Measurements from ENCODE around the gene NFKBIE. TPM values are rescaled to one million over a fixed set of nuclear protein-coding genes. Genes with fewer than 3 reads are reported as not detected.

NFKBIE gene
- total and polyA plus RNA-seq, 9 of the 15 experiments (the other 6 are each of a cell fraction or from before 2014, with no cell fraction given) = 2.1 to 16.4 (median 11.7) TPM

DNA sequence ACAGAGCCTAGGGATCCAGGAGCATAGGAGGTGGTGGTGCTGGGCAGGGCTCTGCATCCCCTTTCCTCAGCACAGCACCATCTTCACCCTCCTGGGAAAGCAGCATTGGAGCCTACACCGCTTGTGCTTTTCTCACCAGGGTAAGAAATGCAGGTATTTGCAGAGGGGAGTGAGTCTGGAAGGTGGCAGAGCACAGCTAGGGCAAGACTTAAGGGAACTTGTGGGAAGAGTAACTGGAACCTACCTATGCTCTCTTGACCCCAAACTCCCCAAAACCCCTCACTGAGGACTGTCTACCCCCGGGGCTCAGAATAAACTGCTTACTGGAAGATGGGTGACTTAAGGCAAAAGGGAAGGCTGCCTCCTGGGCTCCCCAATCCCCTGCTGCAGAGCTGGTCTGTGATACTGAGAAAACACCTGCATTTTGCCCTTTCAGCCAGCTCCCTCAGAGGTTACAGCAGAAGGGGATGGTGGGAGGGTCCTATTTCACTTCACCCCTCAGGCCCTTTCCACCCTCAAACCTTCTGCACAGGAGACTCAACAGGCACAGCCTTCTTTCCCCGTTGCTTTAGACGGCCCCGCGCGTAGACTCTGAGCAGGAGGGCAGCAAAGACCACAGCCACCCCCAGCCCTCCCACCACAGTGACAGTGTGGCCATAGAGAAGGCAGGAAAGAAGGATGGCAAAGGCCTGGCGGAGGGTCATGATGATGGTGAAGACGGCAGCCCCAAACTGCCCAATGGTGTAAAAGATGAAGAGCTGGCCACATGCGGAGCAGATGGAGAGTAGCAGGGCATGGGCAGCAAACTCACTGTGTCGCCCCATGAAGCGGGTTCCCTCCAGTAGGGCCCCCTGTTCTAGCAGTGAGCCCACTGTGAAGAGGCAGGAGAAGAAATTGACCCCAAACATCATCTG lies 10.9 kb downstream of the NFKBIE start (continued):
- TF ChIP-seq OTX1 (CRISPR knock-in tag; IDR thresholded peaks at IDR 0.05) (peak; percentile 59; the same call in 1 of the 2 replicates), SRSF7 (optimal IDR thresholded peaks at IDR 0.05; ENCODE audit: low read depth, low read length) (no peak), TAL1 (IDR thresholded peaks at IDR 0.05) (no peak), MEF2A (IDR thresholded peaks at IDR 0.05; ENCODE audit: control insufficient read depth, low read depth, low read length) (no peak), ZNF253 (CRISPR knock-in tag; conservative IDR thresholded peaks at IDR 0.05) (no peak; the same call in none of the 2 replicates), ZNF239 (CRISPR knock-in tag; IDR thresholded peaks at IDR 0.05) (no peak), KLF1 (tag; IDR thresholded peaks at IDR 0.05) (no peak), YY1 (IDR thresholded peaks at IDR 0.05; ENCODE audit: borderline replicate concordance in 1 of 3, control insufficient read depth in 1 of 3, extremely low read depth in 1 of 3, insufficient read depth in 3 of 3, insufficient read length in 1 of 3, insufficient replicate concordance in 2 of 3, low read depth in 1 of 3, low read length in 2 of 3) (no peak), CREB1 (IDR thresholded peaks at IDR 0.05) (peak; percentile 26; the same call in 1 of the 2 replicates), CREB1 (CRISPR knock-in tag; IDR thresholded peaks at IDR 0.05) (no peak), MAFG (tag; conservative IDR thresholded peaks at IDR 0.05) (no peak), NCOA4 (IDR thresholded peaks at IDR 0.05; ENCODE audit: partially characterized antibody) (no peak), ZNF583 (CRISPR knock-in tag; IDR thresholded peaks at IDR 0.05) (no peak)
- TF ChIP-seq, protein P1, sequence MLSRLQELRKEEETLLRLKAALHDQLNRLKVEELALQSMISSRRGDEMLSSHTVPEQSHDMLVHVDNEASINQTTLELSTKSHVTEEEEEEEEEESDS (CRISPR knock-in tag; IDR thresholded peaks at IDR 0.05) = no peak
- TF ChIP-seq, protein P2, sequence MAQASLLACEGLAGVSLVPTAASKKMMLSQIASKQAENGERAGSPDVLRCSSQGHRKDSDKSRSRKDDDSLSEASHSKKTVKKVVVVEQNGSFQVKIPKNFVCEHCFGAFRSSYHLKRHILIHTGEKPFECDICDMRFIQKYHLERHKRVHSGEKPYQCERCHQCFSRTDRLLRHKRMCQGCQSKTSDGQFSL (CRISPR knock-in tag; IDR thresholded peaks at IDR 0.05) = no peak
- TF ChIP-seq, protein P2 (tag; IDR thresholded peaks at IDR 0.05) = no peak
- TF ChIP-seq, protein P3, sequence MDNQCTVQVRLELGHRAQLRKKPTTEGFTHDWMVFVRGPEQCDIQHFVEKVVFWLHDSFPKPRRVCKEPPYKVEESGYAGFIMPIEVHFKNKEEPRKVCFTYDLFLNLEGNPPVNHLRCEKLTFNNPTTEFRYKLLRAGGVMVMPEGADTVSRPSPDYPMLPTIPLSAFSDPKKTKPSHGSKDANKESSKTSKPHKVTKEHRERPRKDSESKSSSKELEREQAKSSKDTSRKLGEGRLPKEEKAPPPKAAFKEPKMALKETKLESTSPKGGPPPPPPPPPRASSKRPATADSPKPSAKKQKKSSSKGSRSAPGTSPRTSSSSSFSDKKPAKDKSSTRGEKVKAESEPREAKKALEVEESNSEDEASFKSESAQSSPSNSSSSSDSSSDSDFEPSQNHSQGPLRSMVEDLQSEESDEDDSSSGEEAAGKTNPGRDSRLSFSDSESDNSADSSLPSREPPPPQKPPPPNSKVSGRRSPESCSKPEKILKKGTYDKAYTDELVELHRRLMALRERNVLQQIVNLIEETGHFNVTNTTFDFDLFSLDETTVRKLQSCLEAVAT (IDR thresholded peaks at IDR 0.05) = 0 out of 4 replicates have a peak, but pooled peaks of 1 of the 2 experiments have one; percentile 27
- TF ChIP-seq, protein P4, sequence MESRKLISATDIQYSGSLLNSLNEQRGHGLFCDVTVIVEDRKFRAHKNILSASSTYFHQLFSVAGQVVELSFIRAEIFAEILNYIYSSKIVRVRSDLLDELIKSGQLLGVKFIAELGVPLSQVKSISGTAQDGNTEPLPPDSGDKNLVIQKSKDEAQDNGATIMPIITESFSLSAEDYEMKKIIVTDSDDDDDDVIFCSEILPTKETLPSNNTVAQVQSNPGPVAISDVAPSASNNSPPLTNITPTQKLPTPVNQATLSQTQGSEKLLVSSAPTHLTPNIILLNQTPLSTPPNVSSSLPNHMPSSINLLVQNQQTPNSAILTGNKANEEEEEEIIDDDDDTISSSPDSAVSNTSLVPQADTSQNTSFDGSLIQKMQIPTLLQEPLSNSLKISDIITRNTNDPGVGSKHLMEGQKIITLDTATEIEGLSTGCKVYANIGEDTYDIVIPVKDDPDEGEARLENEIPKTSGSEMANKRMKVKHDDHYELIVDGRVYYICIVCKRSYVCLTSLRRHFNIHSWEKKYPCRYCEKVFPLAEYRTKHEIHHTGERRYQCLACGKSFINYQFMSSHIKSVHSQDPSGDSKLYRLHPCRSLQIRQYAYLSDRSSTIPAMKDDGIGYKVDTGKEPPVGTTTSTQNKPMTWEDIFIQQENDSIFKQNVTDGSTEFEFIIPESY (CRISPR knock-in tag; IDR thresholded peaks at IDR 0.05) = no peak
- TF ChIP-seq, protein P5, sequence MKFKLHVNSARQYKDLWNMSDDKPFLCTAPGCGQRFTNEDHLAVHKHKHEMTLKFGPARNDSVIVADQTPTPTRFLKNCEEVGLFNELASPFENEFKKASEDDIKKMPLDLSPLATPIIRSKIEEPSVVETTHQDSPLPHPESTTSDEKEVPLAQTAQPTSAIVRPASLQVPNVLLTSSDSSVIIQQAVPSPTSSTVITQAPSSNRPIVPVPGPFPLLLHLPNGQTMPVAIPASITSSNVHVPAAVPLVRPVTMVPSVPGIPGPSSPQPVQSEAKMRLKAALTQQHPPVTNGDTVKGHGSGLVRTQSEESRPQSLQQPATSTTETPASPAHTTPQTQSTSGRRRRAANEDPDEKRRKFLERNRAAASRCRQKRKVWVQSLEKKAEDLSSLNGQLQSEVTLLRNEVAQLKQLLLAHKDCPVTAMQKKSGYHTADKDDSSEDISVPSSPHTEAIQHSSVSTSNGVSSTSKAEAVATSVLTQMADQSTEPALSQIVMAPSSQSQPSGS (CRISPR knock-in tag; IDR thresholded peaks at IDR 0.05) = peak; percentile 35; the same call in 1 of the 2 replicates
